PC-9 (cell line): Measurements from ENCODE around the gene CCDC148. TPM values are rescaled to one million over a fixed set of nuclear protein-coding genes. Genes with fewer than 3 reads are reported as not detected.

Source experiments
- BruUV-seq: library from RNA; stranded (reverse); fragments of 400-500 nt; replicated peaks from 2 replicates; lab custom pipeline; 2021; lab: Mats Ljungman, UMichigan
- CTCF ChIA-PET: fragments of 300-600 bp; sonication (Branson Sonifier 250); formaldehyde crosslinking; loops from one replicate; lab custom pipeline; 2022; ENCODE audit warnings: antibody characterized with exemption; lab: Charles Lee
- POLR2A ChIA-PET: fragments of 300-600 bp; sonication (Branson Sonifier 250); formaldehyde crosslinking; loops from one replicate; lab custom pipeline; 2022; ENCODE audit warnings: antibody characterized with exemption; ENCODE audit not compliant: unreplicated experiment; lab: Charles Lee
- DNase-seq, 2 experiments: peaks; one replicate each; pipeline versions ENCODE4 v3.0.0 to v3.0.0-alpha.2; 2015 to 2022; ENCODE audit warnings: mixed read lengths in 1 of 2
- H2AFZ ChIP-seq: fragments of 200-600 bp; sonication (generic); 2 replicates; pipeline ENCODE4 v1.8.1; 2017; ENCODE audit warnings: antibody characterized with exemption
- H3F3A ChIP-seq: fragments of 200-600 bp; sonication (generic); 2 replicates; pipeline ENCODE4 v1.8.1; 2017; ENCODE audit warnings: antibody characterized with exemption, mild to moderate bottlenecking, low read depth; ENCODE audit not compliant: insufficient read depth
- H3K27ac ChIP-seq: fragments of 200-600 bp; sonication (generic); 2 replicates; pipeline ENCODE4 v1.6.1; 2016; ENCODE audit warnings: mixed run types
- H3K27me3 ChIP-seq: fragments of 200-600 bp; sonication (generic); 2 replicates; pipeline ENCODE4 v1.6.1; 2016; ENCODE audit warnings: low read depth, mixed run types; ENCODE audit not compliant: insufficient read depth
- H3K36me3 ChIP-seq: fragments of 200-600 bp; sonication (generic); 2 replicates; pipeline ENCODE4 v1.6.1; 2016; ENCODE audit warnings: low read depth, mixed run types
- H3K4me1 ChIP-seq: fragments of 200-600 bp; sonication (generic); replicated peaks from 2 replicates; pipeline ENCODE4 v1.6.1; 2016; ENCODE audit warnings: mixed run types; ENCODE audit not compliant: insufficient read depth
- H3K4me2 ChIP-seq: fragments of 200-600 bp; sonication (generic); 2 replicates; pipeline ENCODE4 v1.6.1; 2017; ENCODE audit warnings: mixed run types
- H3K4me3 ChIP-seq: fragments of 200-600 bp; sonication (generic); 2 replicates; pipeline ENCODE4 v1.6.1; 2016; ENCODE audit warnings: mixed run types
- H3K79me2 ChIP-seq: fragments of 200-600 bp; sonication (generic); 2 replicates; pipeline ENCODE4 v1.6.1; 2017; ENCODE audit warnings: low read depth, mixed run types
- H3K9me2 ChIP-seq: fragments of 200-600 bp; sonication (generic); 2 replicates; pipeline ENCODE4 v1.8.1; 2017; ENCODE audit warnings: mild to moderate bottlenecking; ENCODE audit not compliant: insufficient read depth
- H3K9me3 ChIP-seq: fragments of 200-600 bp; sonication (generic); 2 replicates; pipeline ENCODE4 v1.8.1; 2016; ENCODE audit warnings: low read depth; ENCODE audit not compliant: insufficient read depth
- H4K20me1 ChIP-seq: fragments of 200-600 bp; sonication (generic); 2 replicates; pipeline ENCODE4 v1.8.1; 2017; ENCODE audit not compliant: insufficient read depth
- CTCF ChIP-seq: fragments of 200-600 bp; sonication (generic); conservative IDR thresholded peaks from 2 replicates; pipeline ENCODE4 v1.6.1; 2017; ENCODE audit warnings: mixed run types, antibody characterized with exemption, mild to moderate bottlenecking, moderate library complexity
- EZH2 ChIP-seq: fragments of 200-600 bp; sonication (generic); IDR thresholded peaks from 2 replicates; pipeline ENCODE4 v1.8.0; 2017; ENCODE audit warnings: antibody characterized with exemption, low read depth
- intact Hi-C: fragments of 100-400 bp; cut with micrococcal nuclease; formaldehyde crosslinking; loops from one replicate; pipeline ENCODE4 v1.10.0; 2022; ENCODE audit not compliant: unreplicated experiment
- total RNA-seq: library from RNA; stranded (reverse); gene quantifications from 2 replicates; pipeline ENCODE4 v1.2.3, GENCODE V29; 2021

The CCDC148 gene
- total RNA-seq, 1 experiment from 2014 or later = 1.8 TPM

GRCh38 chr2:158366342-158366741, 90.2 kb downstream of the CCDC148 start:
- Histone ChIP-seq H2AFZ (no peak overlapping the region), H3F3A (no peaks in the 10 kb centered on the region), H3K27me3 (no peaks in the 10 kb centered on the region), H3K4me3 (no peak overlapping the region), H3K4me2 (no peak overlapping the region), H3K27ac (no peak overlapping the region), H3K9me3 (no peaks in the 10 kb centered on the region), H3K36me3 (no peaks in the 10 kb centered on the region), H3K4me1 (no peaks in the 10 kb centered on the region), H3K9me2 (no peaks in the 10 kb centered on the region), H3K79me2 (no peaks in the 10 kb centered on the region), H4K20me1 (no peaks in the 10 kb centered on the region)
- no peak for DNase-seq
- ChIA-PET CTCF (no interaction called here), POLR2A (no interaction called here)
- no TSS peak for BruUV-seq
- TF ChIP-seq CTCF = no peak
- no peak for TF ChIP-seq EZH2
- intact Hi-C loops = no loop called here

- no TSS peak for BruUV-seq
- H3K79me2 ChIP-seq = no peaks in the 10 kb centered on the region
- POLR2A ChIA-PET = no interaction called here
- H3F3A ChIP-seq = 0 out of 2 replicates have a peak, but pooled peaks cover 3% of the 10 kb centered on the region
- no peaks in the 10 kb centered on the region for H3K36me3 ChIP-seq
- H4K20me1 ChIP-seq = no peaks in the 10 kb centered on the region
- TF ChIP-seq CTCF (no peak), EZH2 (no peak)
- no peaks in the 10 kb centered on the region for H3K9me3 ChIP-seq
- no peak overlapping the region for H2AFZ ChIP-seq
- DNase-seq = peak in 1 of 2 experiments; percentile 10
- H3K27ac ChIP-seq = no peak overlapping the region
- peak overlapping the region; percentile 19; the same call in 1 of the 2 replicates for H3K4me2 ChIP-seq
- H3K9me2 ChIP-seq = no peaks in the 10 kb centered on the region
- H3K4me3 ChIP-seq = no peak overlapping the region
- 0 out of 2 replicates have a peak, but pooled peaks cover 6% of the 10 kb centered on the region for H3K4me1 ChIP-seq
- CTCF ChIA-PET = no interaction called here
- intact Hi-C loops = no loop called here
- H3K27me3 ChIP-seq = no peaks in the 10 kb centered on the region
Observed at GRCh38 chr2:158359846-158360245, 96.7 kb downstream of the CCDC148 start.

DNA sequence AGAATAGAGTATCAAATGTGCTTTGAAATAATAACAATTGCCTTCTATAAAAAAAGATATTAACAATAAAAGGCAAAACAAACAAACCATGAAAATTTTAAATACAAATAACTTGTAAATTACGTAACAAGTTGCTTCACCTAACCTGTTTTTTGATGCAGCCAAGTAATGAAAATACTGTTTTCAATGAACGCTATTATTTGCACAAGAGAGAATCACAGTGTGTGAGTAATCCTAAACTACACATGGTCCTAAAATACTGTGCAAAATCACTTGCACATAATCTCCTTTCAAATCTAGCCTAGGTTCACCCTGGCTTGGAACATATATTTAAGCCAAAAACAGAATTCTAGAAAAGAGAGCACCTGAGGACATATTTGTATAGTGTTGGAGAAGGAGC, 98.9 kb downstream of the CCDC148 start:
- no peak overlapping the region for H3K27ac ChIP-seq
- H3K4me2 ChIP-seq = no peak overlapping the region
- H3K27me3 ChIP-seq = no peaks in the 10 kb centered on the region
- DNase-seq = peak in 1 of 2 experiments; percentile 37
- TF ChIP-seq CTCF = no peak
- TF ChIP-seq EZH2 = no peak
- ChIA-PET POLR2A (no interaction called here), CTCF (no interaction called here)
- intact Hi-C loops = no loop called here
- no TSS peak for BruUV-seq
- no peaks in the 10 kb centered on the region for H3K79me2 ChIP-seq
- H4K20me1 ChIP-seq = no peaks in the 10 kb centered on the region
- H3K9me2 ChIP-seq = no peaks in the 10 kb centered on the region
- H3F3A ChIP-seq = 0 out of 2 replicates have a peak, but pooled peaks cover 3% of the 10 kb centered on the region
- no peaks in the 10 kb centered on the region for H3K36me3 ChIP-seq
- H3K4me1 ChIP-seq = 0 out of 2 replicates have a peak, but pooled peaks cover 6% of the 10 kb centered on the region
- H2AFZ ChIP-seq = no peak overlapping the region
- H3K9me3 ChIP-seq = no peaks in the 10 kb centered on the region
- H3K4me3 ChIP-seq = no peak overlapping the region
